ENCODE results near the gene BRD1.

The BRD1 gene

DNA sequence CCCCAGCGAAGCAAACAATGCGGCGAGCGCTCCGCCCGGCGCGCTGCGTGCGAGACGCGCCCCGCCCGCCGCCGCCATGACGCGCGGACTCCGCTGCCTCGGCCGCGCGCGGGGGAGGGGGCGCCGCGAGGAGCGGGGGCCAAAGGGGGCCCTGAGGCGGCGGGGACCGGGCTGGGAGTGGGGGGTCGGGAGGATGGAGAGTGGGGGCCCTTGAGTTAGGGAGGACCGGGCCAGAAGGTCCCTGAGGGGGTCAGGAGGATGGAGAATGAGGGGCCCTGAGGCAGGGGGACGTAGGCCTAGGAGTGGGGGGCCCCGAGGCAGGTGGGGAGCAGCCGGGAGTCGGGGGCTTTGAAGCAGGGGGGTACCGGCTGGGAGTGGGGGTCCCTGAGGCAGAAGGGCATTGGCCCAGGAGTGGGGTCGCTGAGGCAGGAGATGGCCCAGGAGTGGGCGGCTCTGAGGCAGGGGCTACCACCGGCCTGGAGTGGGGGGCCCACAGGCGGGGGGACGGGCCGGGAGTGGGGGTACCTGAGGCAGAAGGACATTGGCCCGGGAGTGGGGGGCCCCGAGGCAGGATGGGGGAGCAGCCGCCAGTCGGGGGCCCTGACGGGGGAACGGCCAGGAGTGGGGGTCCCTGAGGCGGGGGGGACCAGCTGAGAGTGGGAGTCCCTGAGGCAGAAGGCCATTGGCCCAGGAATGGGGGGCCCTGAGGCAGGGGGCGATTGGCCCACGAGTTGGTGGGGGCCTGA is at the start of gene BRD1:
BRD1 (minus strand) TSS at position 21 of the 746 bp plus-strand sequence. CDS start 3,556 bp downstream, outside the sequence.
- DNase-seq, result peak; percentile 37

DNA sequence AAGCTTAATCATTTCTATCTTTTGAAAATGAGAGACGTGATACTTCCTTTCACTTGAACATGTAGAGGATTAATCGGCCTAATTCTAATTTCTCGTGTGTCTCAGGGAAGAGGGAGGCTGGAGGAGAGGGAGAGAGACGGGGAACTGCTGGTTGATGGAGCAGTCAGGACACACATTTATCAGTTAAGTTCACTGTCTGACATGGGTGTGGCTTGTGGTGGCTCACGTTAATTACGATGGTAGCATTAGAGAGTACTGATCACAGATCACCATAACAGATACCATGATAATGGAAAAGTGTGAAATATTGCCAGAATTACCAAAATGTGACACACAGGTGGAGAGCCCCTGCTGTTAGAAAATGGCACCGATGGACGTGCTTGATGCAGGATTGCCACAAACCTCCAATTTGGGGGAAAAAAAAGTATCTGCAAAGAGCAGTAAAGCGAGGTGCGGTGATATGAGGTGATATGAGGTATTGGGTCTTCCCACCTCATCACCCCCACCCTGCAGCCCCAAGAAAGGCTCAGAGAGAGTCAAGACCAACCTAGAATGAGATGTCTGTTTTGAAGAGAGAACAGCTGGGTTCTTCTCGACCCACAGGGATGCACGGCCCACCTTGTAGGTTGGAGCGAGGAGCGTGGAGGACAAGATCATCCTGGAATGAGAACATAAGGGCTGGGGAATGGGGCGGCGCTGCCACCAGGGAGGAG is 45.7 kb upstream of the BRD1 start:
- DNase-seq, result no peak

DNA sequence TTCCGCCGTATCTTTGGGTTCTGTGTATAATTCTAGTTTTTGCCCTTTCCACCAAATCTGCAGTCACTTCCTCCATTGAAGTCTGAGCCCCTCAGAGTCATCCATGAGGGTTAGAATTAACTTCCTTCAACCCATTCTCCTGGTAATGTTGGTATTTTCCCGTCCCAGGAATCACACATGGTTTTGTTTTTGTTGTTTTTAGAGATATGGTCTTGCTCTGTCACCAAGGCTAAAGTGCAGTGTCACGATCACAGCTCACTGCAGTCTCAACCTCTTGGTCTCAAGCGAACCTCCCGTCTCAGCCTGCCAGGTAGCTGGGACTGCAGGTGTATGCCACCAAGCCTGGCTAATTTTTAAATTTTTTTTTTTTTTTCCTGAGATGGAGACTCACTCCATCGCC is 44.7 kb upstream of the BRD1 start:
- no peak for DNase-seq

DNA sequence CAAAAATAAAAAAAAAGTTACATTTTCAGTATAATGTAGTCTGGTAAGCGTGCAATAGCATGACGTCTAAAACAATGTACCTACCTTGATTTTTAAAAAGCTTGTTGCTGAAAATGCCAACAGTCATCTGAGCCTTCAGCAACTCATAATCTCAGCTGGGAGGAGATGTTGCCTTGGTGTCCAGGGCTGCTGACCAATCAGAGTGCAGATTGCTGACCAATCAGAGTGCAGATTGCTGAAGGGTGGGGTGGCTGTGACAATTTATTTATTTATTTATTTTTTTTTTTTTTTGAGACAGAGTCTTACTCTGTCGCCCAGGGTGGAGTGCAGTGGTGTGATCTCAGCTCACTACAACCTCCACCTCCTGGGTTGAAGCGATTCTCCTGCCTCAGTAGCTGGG is 43.8 kb upstream of the BRD1 start:
- DNase-seq, result no peak

DNA sequence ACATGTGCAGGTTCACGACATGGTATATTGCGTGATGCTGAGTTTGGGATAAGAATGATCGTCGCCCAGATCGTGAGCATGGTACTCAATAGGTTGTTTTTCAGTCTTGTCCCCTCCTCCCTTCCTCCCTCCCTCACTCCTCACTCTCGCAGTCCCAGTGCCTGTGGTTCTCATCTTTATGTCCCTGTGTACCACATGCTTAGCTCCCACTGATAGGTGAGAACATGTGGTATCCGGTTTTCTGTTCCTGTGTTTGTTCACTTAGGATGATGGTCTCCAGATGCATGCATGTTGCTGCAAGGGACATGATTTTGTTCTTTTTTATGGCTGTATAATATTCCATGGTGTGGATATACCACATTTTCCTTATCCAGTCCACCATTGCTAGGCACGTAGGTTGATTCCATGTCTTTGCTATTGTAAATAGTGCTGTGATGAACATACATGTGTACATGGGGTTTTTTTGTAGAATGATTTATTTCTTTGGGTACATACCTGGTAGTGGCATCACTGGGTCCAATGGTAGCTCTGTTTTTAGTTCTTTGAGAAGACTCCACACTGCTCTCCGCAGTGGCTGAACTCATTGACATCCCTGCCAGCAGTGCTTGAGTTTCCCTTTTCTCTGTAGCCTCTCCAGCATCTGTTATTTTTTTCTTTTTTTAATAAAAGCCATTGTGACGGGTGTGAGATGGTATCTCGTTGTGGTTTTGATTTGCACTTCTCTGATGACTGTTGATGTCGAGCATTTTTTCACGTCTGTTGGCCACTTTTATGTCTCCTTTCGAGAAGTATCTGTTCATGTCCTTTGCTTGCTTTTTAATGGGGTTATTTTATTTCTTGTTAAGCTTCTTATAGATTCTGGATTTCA is 42.4 kb upstream of the BRD1 start:
- peak; percentile 68 for DNase-seq

DNA sequence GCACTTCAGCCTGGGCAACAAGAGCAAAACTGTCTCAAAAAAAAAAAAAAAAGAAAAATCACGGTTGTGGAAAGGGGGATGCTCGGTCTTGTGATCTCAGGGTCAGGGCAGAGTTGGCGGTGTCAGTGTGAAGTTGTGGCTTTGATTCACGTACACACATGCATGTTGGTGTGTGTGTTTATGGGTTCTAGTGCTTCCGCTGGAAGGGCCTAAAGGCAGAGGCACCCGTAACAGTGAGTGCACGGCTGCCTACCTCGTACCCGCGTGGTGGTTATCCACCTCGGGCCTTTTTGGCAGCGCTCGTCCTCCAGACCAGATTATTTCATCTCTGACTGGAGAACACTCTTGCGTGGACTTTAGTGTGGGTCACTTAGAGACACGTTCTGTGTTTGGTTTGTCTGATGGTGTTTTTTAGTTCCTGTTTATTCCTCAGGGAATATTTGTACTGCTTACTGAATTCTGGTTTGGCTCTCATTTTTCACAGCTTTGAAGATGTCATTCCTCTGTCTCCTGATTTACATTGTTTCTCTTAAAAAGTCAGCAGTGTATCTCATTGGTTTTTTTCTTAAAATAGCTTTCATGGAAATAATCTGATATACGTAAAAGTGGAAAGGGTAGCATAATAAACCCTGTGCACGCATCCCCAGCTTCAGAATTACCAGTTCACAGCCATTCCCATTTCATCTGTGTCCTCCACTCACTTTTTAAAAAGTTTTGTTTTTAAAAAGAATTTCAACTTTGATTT is 41.6 kb upstream of the BRD1 start:
- DNase-seq, result no peak

DNA sequence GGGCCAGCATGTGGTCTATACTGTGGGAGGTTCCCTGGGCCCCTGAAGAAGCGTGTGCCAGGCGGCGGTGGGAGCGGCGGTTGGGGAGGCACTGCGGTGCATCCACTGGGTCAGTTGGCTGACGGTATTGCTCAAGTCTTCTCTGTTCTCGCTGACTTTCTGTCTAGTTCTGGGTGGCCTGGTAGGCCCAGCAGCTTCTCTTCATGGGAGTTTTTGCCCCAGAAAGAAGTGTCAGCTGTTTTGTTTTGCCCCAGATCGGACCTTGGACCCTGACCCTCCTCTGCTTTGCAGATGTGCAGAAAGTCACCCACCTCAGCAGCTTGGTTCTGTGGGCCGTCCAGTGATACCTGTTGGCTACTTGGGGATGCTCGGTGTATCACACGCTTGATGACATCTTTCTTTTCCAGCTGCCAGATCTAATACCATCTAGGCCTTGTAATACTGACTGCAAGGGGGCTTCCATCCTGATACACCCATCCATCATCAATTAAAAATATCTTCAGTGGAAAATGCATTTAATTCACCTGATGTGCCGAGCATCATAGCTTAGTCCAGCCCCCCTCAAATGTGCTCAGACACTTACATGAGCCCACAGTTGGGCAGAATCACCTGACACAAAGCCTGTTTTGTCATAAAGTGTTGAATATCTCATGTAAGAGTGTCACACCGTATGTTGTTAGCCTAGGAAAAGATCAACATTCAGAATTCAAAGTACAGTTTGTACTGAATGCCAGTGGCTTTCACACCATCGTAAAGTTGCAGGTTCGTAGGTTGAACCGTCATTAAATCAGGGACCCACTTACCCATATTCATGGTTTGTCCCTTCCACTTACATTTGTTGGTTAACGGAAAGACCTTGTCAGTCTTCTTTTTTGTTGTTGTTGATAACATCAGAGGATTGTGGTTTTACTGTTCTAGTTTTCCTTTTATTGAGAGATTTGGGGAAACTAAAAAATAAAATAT is 39.9 kb upstream of the BRD1 start:
- peak; percentile 45 for DNase-seq

DNA sequence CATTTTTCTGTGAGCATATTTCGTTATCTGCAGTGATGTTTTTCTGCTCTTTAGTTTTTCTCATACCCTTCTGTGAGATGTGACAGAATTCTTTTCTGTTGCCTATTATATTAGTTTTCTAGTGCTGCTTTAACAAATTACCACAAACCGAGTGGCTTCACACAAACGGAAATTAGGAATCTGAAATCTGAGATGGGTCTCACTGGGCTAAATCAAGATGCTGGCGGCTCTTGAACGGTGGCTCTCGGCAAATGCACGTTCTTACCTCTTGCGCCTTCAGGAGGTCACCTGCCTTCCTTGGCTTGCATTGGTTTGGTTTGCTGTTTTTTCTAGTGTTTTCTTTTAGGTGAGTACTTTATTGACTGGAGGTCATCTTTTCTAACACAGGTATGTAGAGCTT is 39.0 kb upstream of the BRD1 start:
- no peak for DNase-seq

DNA sequence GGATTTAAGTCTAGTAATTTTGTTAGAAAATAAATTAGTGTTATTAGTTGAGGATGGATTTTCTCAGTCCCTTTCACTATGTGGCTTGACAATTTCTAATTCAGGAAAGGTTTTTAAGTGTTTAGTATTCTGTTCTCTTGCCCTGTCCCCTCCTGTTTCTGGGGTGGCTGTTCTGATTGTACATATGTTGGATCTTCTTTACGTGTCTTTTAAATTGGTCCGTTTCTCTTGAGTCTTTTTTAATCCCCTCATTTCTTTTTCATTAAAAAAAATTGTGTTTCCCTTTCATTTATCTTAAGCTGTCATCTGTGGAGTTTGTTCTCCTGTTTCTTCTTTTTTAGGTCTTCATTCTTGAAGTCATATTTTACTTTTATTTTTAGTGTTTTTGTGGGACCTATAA is 38.5 kb upstream of the BRD1 start:
- DNase-seq, result no peak

DNA sequence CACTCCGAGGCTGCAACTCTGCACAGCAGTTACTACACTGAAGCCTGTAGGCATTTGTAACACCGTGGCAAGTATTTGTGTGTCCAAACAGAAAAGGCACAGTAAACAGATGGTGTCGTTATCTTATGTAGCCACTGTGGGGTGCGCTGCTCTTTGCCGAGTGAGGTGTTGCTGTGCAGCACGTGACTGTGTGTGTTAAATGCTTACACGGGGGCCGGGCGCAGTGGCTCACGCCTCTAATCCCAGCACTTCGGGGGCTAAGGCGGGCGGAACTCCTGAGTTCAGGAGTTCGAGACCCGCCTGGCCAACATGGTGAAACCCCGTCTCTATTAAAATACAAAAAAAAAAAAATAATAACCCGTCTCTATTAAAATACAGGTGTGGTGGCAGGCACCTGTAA is 37.5 kb upstream of the BRD1 start:
- DNase-seq, result no peak

DNA sequence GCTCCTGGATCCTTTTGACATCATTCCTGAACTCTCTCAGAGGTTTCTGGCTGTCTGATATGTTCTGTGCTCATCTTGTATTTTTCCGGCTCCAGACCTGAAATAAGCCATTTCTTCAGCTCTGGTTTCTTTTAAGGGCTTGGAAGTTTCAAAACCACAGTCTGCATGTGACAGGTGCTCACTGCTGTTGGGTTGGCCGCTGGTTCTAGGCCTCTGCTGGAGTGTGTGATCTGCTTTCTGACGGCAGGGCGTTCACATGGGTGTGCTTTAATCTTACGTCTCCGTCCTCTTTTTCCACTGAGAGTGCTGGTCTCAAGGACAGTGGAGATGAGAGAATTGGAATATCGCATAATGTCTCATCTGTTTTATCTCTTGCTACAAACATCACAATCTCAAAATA is 36.3 kb upstream of the BRD1 start:
- no peak for DNase-seq

DNA sequence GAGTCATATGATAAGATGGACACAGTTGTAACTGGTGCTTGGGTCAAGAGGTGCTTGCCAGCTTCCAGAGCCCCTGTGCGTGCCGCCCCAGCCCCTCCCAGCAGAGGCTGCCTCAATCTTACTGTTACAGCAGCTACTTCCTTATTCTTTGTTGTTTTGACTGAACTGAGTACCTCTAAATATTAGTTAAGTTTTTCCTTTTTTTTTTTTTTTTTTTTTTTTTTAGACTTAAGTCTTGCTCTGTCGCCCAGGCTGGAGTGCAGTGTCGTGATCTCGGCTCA is 34.8 kb upstream of the BRD1 start:
- DNase-seq, result no peak

DNA sequence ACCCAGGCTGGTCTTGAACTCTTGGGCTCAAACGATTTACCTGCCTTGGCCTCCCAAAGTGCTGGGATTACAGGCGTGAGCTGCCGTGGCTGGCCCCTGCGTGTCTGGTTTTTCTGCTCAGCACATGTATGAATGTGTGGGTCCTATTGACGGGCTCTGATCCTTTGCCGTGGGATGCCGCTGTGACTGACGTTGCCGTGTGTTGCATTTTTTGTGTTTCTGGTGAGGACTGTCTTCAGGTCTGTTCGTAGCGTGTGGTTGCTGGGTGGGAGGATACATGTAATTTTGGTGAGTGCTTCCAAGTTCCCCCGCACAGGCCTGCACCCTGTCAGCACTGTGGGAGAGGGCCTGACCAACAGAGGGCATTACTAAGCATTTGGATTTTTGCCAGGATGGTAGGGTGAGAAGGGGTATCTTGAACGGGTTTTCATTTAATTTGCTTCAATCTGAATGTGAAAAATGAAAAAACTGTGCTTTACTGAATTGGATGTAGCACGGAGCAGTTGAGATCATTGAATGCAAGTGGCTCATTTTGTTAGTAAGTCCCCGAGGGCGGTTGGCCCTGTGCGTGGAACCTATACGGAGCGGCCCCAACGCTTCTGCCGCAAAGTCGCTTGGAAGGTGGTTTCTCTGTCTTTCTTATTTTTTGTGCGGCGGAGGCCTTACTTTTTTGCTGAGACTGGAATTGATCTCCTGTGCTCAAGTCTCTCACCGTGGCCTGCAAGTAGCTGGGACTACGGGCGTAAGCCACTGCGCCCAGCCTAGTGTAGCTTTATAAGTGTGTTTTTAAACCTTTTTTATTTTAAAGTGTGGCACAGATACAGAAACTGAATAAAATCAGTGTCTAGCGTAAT is 34.2 kb upstream of the BRD1 start:
- DNase-seq, result no peak

DNA sequence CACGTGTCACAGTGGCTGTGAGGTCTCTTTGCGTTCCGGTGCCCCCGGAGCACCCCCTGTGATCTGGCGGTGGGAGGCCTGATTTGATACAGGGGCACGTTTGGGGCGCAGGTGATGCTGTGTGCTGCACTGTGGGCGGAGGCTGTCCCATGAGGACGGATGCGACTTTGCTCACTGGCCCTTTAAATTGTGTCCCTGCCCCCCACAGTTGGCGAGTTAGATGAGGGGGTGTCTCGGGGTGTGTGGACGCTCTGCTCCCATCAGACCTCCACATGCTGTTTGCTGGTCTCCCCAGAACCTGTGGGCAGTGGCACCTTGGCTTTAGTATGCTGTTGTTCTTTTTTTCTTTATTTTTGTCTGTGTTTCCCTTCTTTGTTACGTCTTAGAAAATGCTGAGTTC is 31.2 kb upstream of the BRD1 start:
- no peak for DNase-seq

DNA sequence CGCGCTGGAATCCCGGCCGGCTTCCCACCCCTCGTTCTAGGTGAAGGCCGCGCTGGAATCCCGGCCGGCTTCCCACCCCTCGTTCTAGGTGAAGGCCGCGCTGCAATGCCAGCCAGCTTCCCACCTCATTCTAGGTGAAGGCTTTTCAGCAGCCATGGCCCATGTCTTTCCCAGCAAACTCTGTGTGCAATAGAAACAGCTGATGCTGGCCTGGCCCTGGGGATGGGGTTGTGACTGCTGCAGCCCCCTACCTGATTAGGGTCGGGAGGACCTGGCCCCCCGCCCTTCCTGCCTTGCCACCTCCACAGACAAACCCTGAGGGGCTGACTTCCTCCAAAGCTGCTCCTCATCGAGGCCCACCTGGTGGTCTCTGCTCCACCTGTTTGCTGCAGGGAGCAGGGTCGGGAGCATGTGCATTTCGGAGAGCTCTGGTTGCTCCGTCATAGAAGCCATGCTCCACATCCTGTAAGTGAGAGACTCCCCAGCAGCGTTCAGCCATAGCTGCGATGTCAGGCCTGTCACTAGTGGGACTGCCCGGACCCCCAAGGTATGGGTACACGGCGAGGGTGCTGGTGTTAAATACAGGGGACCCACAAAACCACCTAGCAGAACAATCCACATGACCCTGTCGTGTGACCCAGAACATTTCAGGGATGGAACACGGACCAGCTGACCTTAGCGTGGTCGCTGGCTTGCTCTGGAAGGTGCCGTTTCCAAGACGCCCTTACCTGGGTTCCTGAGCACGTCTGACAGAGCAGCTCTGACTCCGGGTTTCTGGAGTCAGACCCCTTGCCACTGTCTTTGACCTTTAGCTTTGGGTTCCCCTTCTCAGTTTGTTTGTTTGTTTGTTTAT is 29.3 kb upstream of the BRD1 start:
- DNase-seq, result no peak

DNA sequence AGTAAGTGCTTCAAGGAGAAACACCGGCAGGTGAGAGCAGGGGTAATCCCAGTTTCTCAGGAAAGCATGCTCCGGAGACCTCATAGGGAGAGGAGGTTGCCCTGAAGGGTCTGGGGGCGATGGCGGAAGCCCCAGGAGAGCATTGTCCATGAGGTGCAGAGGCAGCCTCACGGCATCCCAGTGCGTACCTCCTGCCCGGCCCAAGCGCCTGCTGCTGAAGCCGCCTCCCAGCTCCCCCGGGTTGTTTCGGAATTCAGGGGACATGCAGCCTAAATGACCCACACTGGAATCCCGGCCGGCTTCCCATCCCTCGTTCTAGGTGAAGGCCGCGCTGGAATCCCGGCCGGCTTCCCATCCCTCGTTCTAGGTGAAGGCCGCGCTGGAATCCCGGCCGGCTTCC is 28.7 kb upstream of the BRD1 start:
- no peak for DNase-seq

DNA sequence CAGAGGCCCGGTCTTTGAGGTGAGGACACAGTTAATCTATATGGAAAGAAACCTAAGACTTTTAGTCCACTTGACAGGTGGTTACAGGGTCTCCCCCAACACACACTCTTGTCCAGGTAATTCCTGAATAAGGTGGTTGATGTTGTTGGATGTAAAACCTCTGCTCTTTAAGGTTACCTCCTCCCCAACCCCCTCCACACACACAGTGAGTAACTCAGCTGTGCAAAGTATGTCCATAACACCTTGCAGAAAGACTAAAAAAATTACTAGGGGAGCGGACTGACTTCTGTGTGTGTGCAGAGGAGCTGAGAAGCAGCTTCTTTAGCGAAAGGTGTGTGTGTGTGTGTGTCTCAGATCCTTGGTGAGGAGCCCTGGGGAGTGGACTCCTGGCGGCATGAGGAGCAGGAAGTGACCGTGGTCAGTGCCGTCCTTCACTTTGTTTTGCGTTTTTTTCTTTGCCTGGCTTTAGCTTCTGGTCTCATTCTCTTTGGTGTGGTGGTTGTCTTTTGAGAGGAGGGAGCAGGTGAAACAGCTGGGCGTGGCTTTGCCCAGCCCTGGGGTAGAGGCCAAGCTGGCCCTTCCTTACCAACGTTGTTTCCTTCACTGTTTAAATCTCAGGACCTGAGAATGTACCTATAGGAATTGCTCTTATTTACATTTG is 27.7 kb upstream of the BRD1 start:
- peak; percentile 18 for DNase-seq

DNA sequence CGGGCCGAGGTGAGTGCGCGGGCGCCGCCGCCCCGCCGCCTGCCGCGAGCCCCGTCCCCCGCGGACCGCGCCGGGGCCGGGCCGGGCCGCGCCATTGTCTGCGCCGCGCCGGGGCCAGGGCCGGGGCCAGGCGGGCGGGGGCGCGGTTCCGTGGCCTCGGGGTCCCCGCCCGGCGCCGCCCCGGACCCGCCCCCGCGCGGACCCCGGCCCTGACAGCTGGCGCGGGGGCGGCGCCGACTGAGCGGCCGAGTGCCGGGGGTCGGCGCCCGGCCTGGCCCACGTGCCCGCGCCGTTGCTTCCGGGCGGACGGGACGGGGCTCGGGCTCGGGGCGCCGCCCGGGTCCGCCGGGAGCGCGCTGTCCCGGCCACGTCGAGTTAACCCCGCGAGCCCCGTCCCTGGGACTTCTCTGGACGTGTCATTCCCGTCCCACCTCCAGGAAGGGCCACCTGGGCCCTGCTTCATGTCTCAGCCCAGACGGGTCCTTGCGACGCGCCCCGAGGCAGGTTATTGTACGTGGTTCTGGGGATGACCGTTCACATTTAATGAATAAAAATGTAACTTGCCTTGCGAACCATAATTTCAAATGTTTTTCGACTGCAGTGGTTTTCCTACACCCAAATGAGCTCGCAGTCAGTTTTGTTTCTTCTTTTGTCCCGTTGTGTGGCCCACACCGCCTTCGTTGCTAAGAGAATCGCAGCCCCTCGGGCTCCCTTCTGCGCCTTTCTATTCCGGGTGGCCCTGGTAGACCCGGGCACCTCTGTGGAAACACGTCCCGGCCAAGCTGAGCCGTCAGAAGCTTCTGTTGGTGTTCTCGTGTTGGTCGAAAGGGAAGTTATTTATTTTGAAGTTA is 26.5 kb upstream of the BRD1 start:
- no peak for DNase-seq
